HEK293 (cell line): ENCODE data around the gene TMCO5A.

Experiments
- CTCF ChIA-PET: fragments of 350-600 bp; formaldehyde crosslinking; extraction: SDS; loops from one replicate; lab custom pipeline; 2021; ENCODE audit warnings: antibody characterized with exemption; lab: Yijun Ruan, JAX
- POLR2A ChIA-PET: fragments of 300-600 bp; formaldehyde crosslinking; extraction: SDS; loops from one replicate; lab custom pipeline; 2020; ENCODE audit warnings: antibody characterized with exemption, inconsistent platforms; lab: Yijun Ruan, JAX
- H3K27ac ChIP-seq: fragments of 200-500 bp; sonication (Bioruptor generic); 2 replicates; pipeline ENCODE4 v1.5.1; 2014; ENCODE audit warnings: low read depth, low read length, control low read depth, inconsistent platforms; ENCODE audit errors: extremely low read depth
- H3K36me3 ChIP-seq, 2 experiments: fragments of 200-500 bp in 1 of 2; sonication (Bioruptor generic) in 1 of 2; 1 replicate in 1 of 2; 2 replicates in 1 of 2; pipeline ENCODE4 v1.5.1; 2014 to 2017; ENCODE audit warnings: inconsistent platforms in 2 of 2, low read length in 2 of 2; ENCODE audit not compliant: control insufficient read depth in 2 of 2, insufficient read depth in 1 of 2
- H3K4me1 ChIP-seq: fragments of 200-500 bp; sonication (Bioruptor generic); 2 replicates; pipeline ENCODE4 v1.5.1; 2014; ENCODE audit warnings: mild to moderate bottlenecking, low read length, inconsistent platforms; ENCODE audit not compliant: control insufficient read depth, insufficient read depth
- H3K4me3 ChIP-seq: 2 replicates; pipeline ENCODE4 v1.5.1; 2011; ENCODE audit warnings: low read depth, mild to moderate bottlenecking, control low read depth, low read length, moderate library complexity
- H3K9me3 ChIP-seq: fragments of 200-500 bp; sonication (Bioruptor generic); 2 replicates; pipeline ENCODE4 v1.5.1; 2014; ENCODE audit warnings: low read depth, low read length, inconsistent platforms; ENCODE audit not compliant: control insufficient read depth, insufficient read depth
- GLIS2 ChIP-seq: fragments of 450-650 bp; formaldehyde crosslinking; IDR thresholded peaks from 2 replicates; pipeline ENCODE4 v1.5.1; 2016; ENCODE audit warnings: missing biosample characterization, missing genetic modification characterization
- HOXC10 ChIP-seq: sonication (generic); formaldehyde crosslinking; IDR thresholded peaks from 2 replicates; pipeline ENCODE4 v1.8.1; 2023; ENCODE audit warnings: mild to moderate bottlenecking, missing genetic modification reagents
- INSM2 ChIP-seq: fragments of 450-650 bp; formaldehyde crosslinking; IDR thresholded peaks from 2 replicates; pipeline ENCODE4 v1.5.1; 2016; ENCODE audit warnings: missing biosample characterization, missing genetic modification characterization
- KLF17 ChIP-seq: fragments of 450-650 bp; formaldehyde crosslinking; IDR thresholded peaks from 2 replicates; pipeline ENCODE4 v1.5.1; 2016; ENCODE audit warnings: missing biosample characterization, missing genetic modification characterization
- OVOL3 ChIP-seq: fragments of 450-650 bp; formaldehyde crosslinking; IDR thresholded peaks from 2 replicates; pipeline ENCODE4 v1.5.1; 2016; ENCODE audit warnings: missing biosample characterization, missing genetic modification characterization
- REST ChIP-seq: fragments of 450-650 bp; formaldehyde crosslinking; IDR thresholded peaks from 2 replicates; pipeline ENCODE4 v1.5.1; 2016; ENCODE audit warnings: missing biosample characterization, missing genetic modification characterization
- SP2 ChIP-seq: fragments of 450-650 bp; formaldehyde crosslinking; IDR thresholded peaks from 2 replicates; pipeline ENCODE4 v1.5.1; 2016; ENCODE audit warnings: missing biosample characterization, missing genetic modification characterization
- SP3 ChIP-seq: fragments of 450-650 bp; formaldehyde crosslinking; IDR thresholded peaks from 2 replicates; pipeline ENCODE4 v1.5.1; 2016; ENCODE audit warnings: missing biosample characterization, missing genetic modification characterization
- YY2 ChIP-seq: fragments of 450-650 bp; formaldehyde crosslinking; IDR thresholded peaks from 2 replicates; pipeline ENCODE4 v1.5.1; 2016; ENCODE audit warnings: missing biosample characterization, missing genetic modification characterization
- ZBTB8A ChIP-seq: fragments of 450-650 bp; formaldehyde crosslinking; IDR thresholded peaks from 2 replicates; pipeline ENCODE4 v1.5.1; 2016; ENCODE audit warnings: missing biosample characterization, missing genetic modification characterization
- ZNF175 ChIP-seq: fragments of 450-650 bp; formaldehyde crosslinking; IDR thresholded peaks from 2 replicates; pipeline ENCODE4 v1.5.1; 2016; ENCODE audit warnings: missing biosample characterization, missing genetic modification characterization
- ZNF19 ChIP-seq: fragments of 450-650 bp; formaldehyde crosslinking; IDR thresholded peaks from 2 replicates; pipeline ENCODE4; 2016; ENCODE audit warnings: missing biosample characterization, missing genetic modification characterization, low read depth
- ZNF202 ChIP-seq: fragments of 450-650 bp; formaldehyde crosslinking; IDR thresholded peaks from 2 replicates; pipeline ENCODE4 v1.5.1; 2016; ENCODE audit warnings: missing biosample characterization, missing genetic modification characterization, borderline replicate concordance
- ZNF24 ChIP-seq: fragments of 450-650 bp; formaldehyde crosslinking; IDR thresholded peaks from 2 replicates; pipeline ENCODE4 v1.5.1; 2016; ENCODE audit warnings: missing biosample characterization, missing genetic modification characterization
- ZNF280D ChIP-seq: fragments of 450-650 bp; formaldehyde crosslinking; IDR thresholded peaks from 2 replicates; pipeline ENCODE4 v1.5.1; 2016; ENCODE audit warnings: missing biosample characterization, missing genetic modification characterization
- ZNF302 ChIP-seq: fragments of 450-650 bp; formaldehyde crosslinking; IDR thresholded peaks from 2 replicates; pipeline ENCODE4 v1.5.1; 2016; ENCODE audit warnings: missing biosample characterization, missing genetic modification characterization, low read depth
- ZNF391 ChIP-seq: fragments of 450-650 bp; formaldehyde crosslinking; IDR thresholded peaks from 2 replicates; pipeline ENCODE4 v1.5.1; 2016; ENCODE audit warnings: low read depth, missing biosample characterization, missing genetic modification characterization, borderline replicate concordance
- ZNF48 ChIP-seq: fragments of 450-650 bp; formaldehyde crosslinking; IDR thresholded peaks from 2 replicates; pipeline ENCODE4 v1.5.1; 2016; ENCODE audit warnings: missing biosample characterization, missing genetic modification characterization
- ZNF521 ChIP-seq: fragments of 450-650 bp; formaldehyde crosslinking; IDR thresholded peaks from 2 replicates; pipeline ENCODE4 v1.5.1; 2017; ENCODE audit warnings: missing biosample characterization, mild to moderate bottlenecking, missing genetic modification characterization
- ZNF561 ChIP-seq: fragments of 450-650 bp; IDR thresholded peaks from 2 replicates; pipeline ENCODE4 v1.5.1; 2018; ENCODE audit warnings: missing biosample characterization, missing genetic modification characterization, borderline replicate concordance
- ZNF776 ChIP-seq: fragments of 450-650 bp; formaldehyde crosslinking; IDR thresholded peaks from 2 replicates; pipeline ENCODE4 v1.5.0; 2017; ENCODE audit warnings: missing biosample characterization, missing genetic modification characterization, borderline replicate concordance
- ZNF837 ChIP-seq: fragments of 450-650 bp; formaldehyde crosslinking; IDR thresholded peaks from 2 replicates; pipeline ENCODE4 v1.5.1; 2016; ENCODE audit warnings: missing biosample characterization, missing genetic modification characterization
- ZSCAN16 ChIP-seq: fragments of 450-650 bp; formaldehyde crosslinking; IDR thresholded peaks from 2 replicates; pipeline ENCODE4 v1.5.1; 2016; ENCODE audit warnings: missing biosample characterization, missing genetic modification characterization
- ZSCAN5A ChIP-seq: fragments of 450-650 bp; formaldehyde crosslinking; IDR thresholded peaks from 2 replicates; pipeline ENCODE4 v1.5.1; 2016; ENCODE audit warnings: missing biosample characterization, missing genetic modification characterization

TMCO5A gene

GRCh38 chr15:37900326-37901221 is 33.9 kb upstream of the TMCO5A start:
- no peak for TF ChIP-seq ZNF19 (tag by site-specific recombination)
- TF ChIP-seq INSM2 (tag by site-specific recombination): no peak
- TF ChIP-seq ZSCAN16 (tag by site-specific recombination): no peak
- TF ChIP-seq ZNF837 (tag by site-specific recombination): no peak
- TF ChIP-seq ZNF561 (tag by site-specific recombination): no peak
- no peak for TF ChIP-seq ZBTB8A (tag by site-specific recombination)
- TF ChIP-seq ZNF175 (tag by site-specific recombination): no peak
- TF ChIP-seq ZSCAN5A: no peak
- no peak for TF ChIP-seq YY2 (tag by site-specific recombination)
- no peak for TF ChIP-seq GLIS2 (tag by site-specific recombination)
- no peak for TF ChIP-seq ZNF280D (tag by site-specific recombination)
- TF ChIP-seq ZNF202 (tag by site-specific recombination): no peak
- no peak for TF ChIP-seq SP2
- TF ChIP-seq HOXC10: no peak
- TF ChIP-seq ZNF48: no peak
- TF ChIP-seq ZNF391: no peak
- H3K9me3 ChIP-seq: no peaks in the 10 kb centered on the region
- CTCF ChIA-PET: no interaction called here
- H3K36me3 ChIP-seq: no peaks in the 10 kb centered on the region
- H3K4me1 ChIP-seq: no peaks in the 10 kb centered on the region
- H3K27ac ChIP-seq: no peak overlapping the region
- no peak overlapping the region for H3K4me3 ChIP-seq
- POLR2A ChIA-PET: no interaction called here

GRCh38 chr15:37902126-37902525 is 32.3 kb upstream of the TMCO5A start:
- no peaks in the 10 kb centered on the region for H3K36me3 ChIP-seq
- H3K4me3 ChIP-seq: no peak overlapping the region
- ChIA-PET POLR2A (no interaction called here), CTCF (no interaction called here)
- H3K27ac ChIP-seq: no peak overlapping the region
- no peaks in the 10 kb centered on the region for H3K4me1 ChIP-seq
- no peaks in the 10 kb centered on the region for H3K9me3 ChIP-seq
- no peak for TF ChIP-seq OVOL3 (tag by site-specific recombination)
- no peak for TF ChIP-seq ZNF521 (tag by site-specific recombination)
- no peak for TF ChIP-seq REST (tag by site-specific recombination)
- no peak for TF ChIP-seq ZNF302
- TF ChIP-seq ZNF776 (tag by site-specific recombination): no peak
- TF ChIP-seq KLF17 (tag by site-specific recombination): no peak
- TF ChIP-seq ZNF24 (tag by site-specific recombination): no peak
- no peak for TF ChIP-seq SP3 (tag by site-specific recombination)
